HG03097 (cell line): Measurements from ENCODE around the gene CD68.

Experiments used
- ATAC-seq: cut with Tn5 transposase; IDR thresholded peaks from one replicate; pipeline ENCODE4 v1.9.1; 2021; ENCODE audit not compliant: unreplicated experiment, low FRiP score

Gene CD68

GRCh38 chr17:7579001-7579833 lies at the start of gene CD68:
CD68 (plus strand) TSS chr17:7579638; CDS start chr17:7579678, 40 bp downstream.
- peak; percentile 43 for ATAC-seq

GRCh38 chr17:7530023-7530900 lies 49.2 kb upstream of the CD68 start:
- no peak for ATAC-seq

GRCh38 chr17:7538050-7538449 lies 41.4 kb upstream of the CD68 start:
- ATAC-seq: no peak

- no peak for ATAC-seq
Observed at GRCh38 chr17:7538891-7539545, 40.4 kb upstream of the CD68 start.

- ATAC-seq: no peak
Observed at GRCh38 chr17:7541074-7541621, 38.3 kb upstream of the CD68 start.

- ATAC-seq: no peak
Observed at GRCh38 chr17:7544911-7545310, 34.5 kb upstream of the CD68 start.

- ATAC-seq: no peak
Observed at GRCh38 chr17:7548585-7549400, 30.6 kb upstream of the CD68 start, which contains the start of gene TNFSF12. TNFSF12 (plus strand) TSS chr17:7549058; CDS start chr17:7549154, 96 bp downstream.

GRCh38 chr17:7549401-7550055 lies 29.9 kb upstream of the CD68 start:
- ATAC-seq: no peak

GRCh38 chr17:7550344-7550743 lies 29.1 kb upstream of the CD68 start:
- no peak for ATAC-seq

GRCh38 chr17:7551396-7551795 lies 28.0 kb upstream of the CD68 start:
- no peak for ATAC-seq

GRCh38 chr17:7552621-7553051 lies 26.8 kb upstream of the CD68 start:
- ATAC-seq: peak; percentile 75

- no peak for ATAC-seq
Observed at GRCh38 chr17:7553356-7553755, 26.1 kb upstream of the CD68 start.

- no peak for ATAC-seq
Observed at GRCh38 chr17:7555320-7555948, 24.0 kb upstream of the CD68 start.

GRCh38 chr17:7556627-7557026 lies 22.8 kb upstream of the CD68 start:
- ATAC-seq: no peak

- no peak for ATAC-seq
Observed at GRCh38 chr17:7557147-7557764, 22.2 kb upstream of the CD68 start.

- no peak for ATAC-seq
Observed at GRCh38 chr17:7557775-7558543, 21.5 kb upstream of the CD68 start.

- ATAC-seq: no peak
Observed at GRCh38 chr17:7558544-7559319, 20.7 kb upstream of the CD68 start, which contains the start of gene TNFSF13. TNFSF13 (plus strand) TSS chr17:7558750; CDS start chr17:7559040, 290 bp downstream.
